Body of pancreas (tissue), 4 donors: ENCODE data around the gene HHATL. TPM values are rescaled to one million over a fixed set of nuclear protein-coding genes. Genes with fewer than 3 reads are reported as not detected.

Experiments used
- ATAC-seq: fragments of 150-250 bp; one replicate; pipeline ENCODE4 v1.9.1; 2016
- DNase-seq, 4 donors: peaks; one replicate each; pipeline ENCODE4 v3.0.0-alpha.2; 2019
- H3K27ac ChIP-seq, 4 donors: fragments of 200-600 bp; sonication (generic); 1 replicate in 3 of 4; 2 replicates in 1 of 4; pipeline versions ENCODE4 v1.5.1 to v1.6.1; 2016 to 2019; ENCODE audit warnings: mild to moderate bottlenecking in 1 of 4, mixed read lengths in 1 of 4, moderate library complexity in 1 of 4
- H3K27me3 ChIP-seq, 2 donors: fragments of 200-600 bp; sonication (generic); one replicate each; pipeline ENCODE4 v1.6.0; 2016; ENCODE audit warnings: mild to moderate bottlenecking in 1 of 2
- H3K36me3 ChIP-seq, 2 donors: fragments of 200-600 bp; sonication (generic); replicated peaks in 1 of 2; 2 replicates each; pipeline ENCODE4 v1.5.1; 2016; ENCODE audit warnings: low read depth in 2 of 2; ENCODE audit not compliant: insufficient read depth in 1 of 2
- H3K4me1 ChIP-seq: fragments of 200-600 bp; sonication (generic); one replicate; pipeline ENCODE4 v1.6.0; 2016
- H3K4me3 ChIP-seq, 2 donors: fragments of 200-600 bp; sonication (generic); 1 replicate in 1 of 2; 2 replicates in 1 of 2; pipeline ENCODE4 v1.5.1; 2016 to 2019
- H3K9me3 ChIP-seq, 3 donors: fragments of 200-600 bp; sonication (generic); 1 replicate in 2 of 3; 2 replicates in 1 of 3; pipeline ENCODE4 v1.5.1; 2016
- POLR2A ChIP-seq, 3 donors: fragments of 450-650 bp; IDR thresholded peaks; one replicate each; pipeline ENCODE4 v1.6.1; 2016; ENCODE audit warnings: antibody characterized with exemption in 3 of 3, mild to moderate bottlenecking in 2 of 3
- WGBS, 2 donors: methylation state at CpG; one replicate each; pipeline ENCODE4 v1.1.5; 2017; 5-methylcytosine and 5-hydroxymethylcytosine counted together
- intact Hi-C: fragments of 100-400 bp; cut with DNase I; formaldehyde crosslinking; loops from one replicate; pipeline ENCODE4 v1.15.1; 2023
- total RNA-seq, 2 donors: library from RNA; depleted of rRNA; stranded (reverse); fragments of >200 nt; gene quantifications; one replicate each; pipeline ENCODE4 v1.1.0, GENCODE V29; 2016
- TF ChIP-seq, protein P1 (sequence below), 7 experiments: fragments of 450-650 bp in 4 of 7; fragments of 200-600 bp in 3 of 7; sonication (generic) in 3 of 7; IDR thresholded peaks; one replicate each; pipeline ENCODE4 v1.5.1; 2016 to 2019; ENCODE audit warnings: antibody characterized with exemption in 7 of 7

Gene HHATL
- total RNA-seq, 2 donors from 2014 or later = 0.26 TPM; not detected in 1

DNA sequence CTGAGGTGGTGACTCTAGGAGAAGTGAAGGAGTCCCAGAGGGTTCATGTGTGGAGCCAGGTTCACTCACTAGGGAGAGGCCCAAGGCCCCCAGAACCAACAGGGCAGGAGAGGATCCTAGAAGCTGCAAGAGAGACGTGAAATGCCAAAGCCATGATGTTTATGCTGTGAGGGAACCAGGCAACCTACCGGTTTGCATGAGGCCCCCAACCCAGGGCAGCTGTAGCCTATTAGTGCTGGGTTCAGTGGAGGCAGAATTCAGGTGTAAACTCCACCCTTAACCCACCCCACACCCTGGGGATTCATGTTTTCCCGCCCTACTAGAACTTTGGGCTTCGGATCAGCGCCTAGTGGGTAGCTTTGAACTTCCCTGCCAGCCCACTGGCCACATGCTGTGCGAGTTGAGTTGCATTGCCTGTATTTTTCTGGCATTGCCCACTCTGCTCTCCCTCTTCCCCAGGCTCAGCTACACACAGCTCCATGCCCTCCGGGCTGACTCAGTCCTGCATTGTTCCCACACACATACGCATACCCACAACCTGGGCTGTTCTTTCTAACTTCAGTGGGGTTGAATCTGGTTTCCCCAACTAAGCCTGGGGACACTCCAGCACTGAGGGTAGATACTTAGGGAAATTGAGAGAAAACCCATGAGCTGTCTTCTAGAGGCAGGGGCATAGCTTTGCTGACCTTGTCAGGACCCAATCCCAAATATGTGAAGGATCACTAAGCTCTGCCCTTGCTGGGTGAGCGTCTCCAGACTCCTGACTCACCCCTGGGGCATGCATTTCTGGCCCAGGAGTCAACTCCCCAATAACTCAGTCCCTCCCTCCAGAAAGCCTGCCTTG is 51.1 kb downstream of the HHATL start:
- TF ChIP-seq POLR2A (IDR thresholded peaks at IDR 0.05) = no peak
- TF ChIP-seq, protein P1, sequence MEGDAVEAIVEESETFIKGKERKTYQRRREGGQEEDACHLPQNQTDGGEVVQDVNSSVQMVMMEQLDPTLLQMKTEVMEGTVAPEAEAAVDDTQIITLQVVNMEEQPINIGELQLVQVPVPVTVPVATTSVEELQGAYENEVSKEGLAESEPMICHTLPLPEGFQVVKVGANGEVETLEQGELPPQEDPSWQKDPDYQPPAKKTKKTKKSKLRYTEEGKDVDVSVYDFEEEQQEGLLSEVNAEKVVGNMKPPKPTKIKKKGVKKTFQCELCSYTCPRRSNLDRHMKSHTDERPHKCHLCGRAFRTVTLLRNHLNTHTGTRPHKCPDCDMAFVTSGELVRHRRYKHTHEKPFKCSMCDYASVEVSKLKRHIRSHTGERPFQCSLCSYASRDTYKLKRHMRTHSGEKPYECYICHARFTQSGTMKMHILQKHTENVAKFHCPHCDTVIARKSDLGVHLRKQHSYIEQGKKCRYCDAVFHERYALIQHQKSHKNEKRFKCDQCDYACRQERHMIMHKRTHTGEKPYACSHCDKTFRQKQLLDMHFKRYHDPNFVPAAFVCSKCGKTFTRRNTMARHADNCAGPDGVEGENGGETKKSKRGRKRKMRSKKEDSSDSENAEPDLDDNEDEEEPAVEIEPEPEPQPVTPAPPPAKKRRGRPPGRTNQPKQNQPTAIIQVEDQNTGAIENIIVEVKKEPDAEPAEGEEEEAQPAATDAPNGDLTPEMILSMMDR (IDR thresholded peaks at IDR 0.05) = no peak
- ATAC-seq (no peak), DNase-seq (no peak)
- intact Hi-C loops = no loop called here
- no peaks in the 10 kb centered on the region for H3K27me3 ChIP-seq
- peaks cover 44% of the 10 kb centered on the region for H3K4me1 ChIP-seq
- H3K27ac ChIP-seq = peak overlapping the region in 1 of 4 donors; percentile 84
- 87 to 88% methylated on average over 9 of the region's 9 CpGs for WGBS, 2 donors
- no peak overlapping the region for H3K4me3 ChIP-seq
- peaks cover 0 to 5% of the 10 kb centered on the region in 2 donors for H3K36me3 ChIP-seq
- no peaks in the 10 kb centered on the region for H3K9me3 ChIP-seq

DNA sequence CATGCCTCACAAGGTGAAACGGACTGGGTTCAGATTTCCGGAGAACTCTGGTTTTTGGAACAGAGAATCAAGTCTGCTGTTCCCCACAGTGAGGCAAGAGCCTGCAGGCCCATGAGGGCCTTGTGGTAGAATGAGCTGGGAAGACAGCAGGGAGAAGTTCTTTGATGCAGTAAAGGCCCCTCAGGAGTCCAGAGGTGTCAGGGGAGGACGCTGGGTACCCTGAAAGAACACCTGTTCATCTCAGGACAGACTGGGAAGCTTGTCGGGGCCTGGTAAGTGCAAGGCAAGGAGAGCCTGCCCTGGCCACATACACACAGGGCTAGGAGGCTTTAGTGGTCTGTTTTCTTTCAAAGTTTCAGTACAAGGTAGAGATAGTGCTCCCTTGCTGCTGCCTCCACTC is 52.8 kb downstream of the HHATL start:
- Histone ChIP-seq H3K4me1 (peaks cover 28% of the 10 kb centered on the region), H3K27ac (no peak overlapping the region), H3K9me3 (no peaks in the 10 kb centered on the region), H3K36me3 (peaks cover 0 to 9% of the 10 kb centered on the region in 2 donors), H3K4me3 (no peak overlapping the region), H3K27me3 (no peaks in the 10 kb centered on the region)
- ATAC-seq (no peak), DNase-seq (no peak)
- TF ChIP-seq POLR2A (IDR thresholded peaks at IDR 0.05) = no peak
- TF ChIP-seq, protein P1 (IDR thresholded peaks at IDR 0.05) = no peak
- intact Hi-C loops = no loop called here
- 80 to 81% methylated on average over 4 of the region's 4 CpGs for WGBS, 2 donors

DNA sequence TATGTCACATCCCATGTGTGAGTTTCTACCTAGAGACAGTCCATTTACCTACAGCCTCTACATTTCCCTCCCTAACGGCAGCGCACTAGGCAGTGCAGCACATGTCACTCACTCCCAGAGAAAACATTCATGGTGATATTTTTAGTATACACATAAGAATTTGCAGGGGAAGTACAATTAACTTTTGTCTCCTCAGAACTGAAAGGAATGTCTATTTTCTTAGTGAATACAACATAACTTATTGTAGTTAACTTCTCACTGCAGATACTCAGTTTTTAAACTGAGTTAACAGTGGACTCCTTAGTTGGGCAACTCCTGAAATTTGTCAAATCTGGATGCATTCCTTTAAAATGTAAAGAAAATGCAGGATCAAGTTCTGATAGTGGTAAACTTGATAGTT is 53.6 kb downstream of the HHATL start:
- intact Hi-C loops = no loop called here
- TF ChIP-seq, protein P1 (IDR thresholded peaks at IDR 0.05) = no peak
- TF ChIP-seq POLR2A (IDR thresholded peaks at IDR 0.05) = no peak
- DNase-seq (no peak), ATAC-seq (no peak)
- Histone ChIP-seq H3K27ac (no peak overlapping the region), H3K4me3 (no peak overlapping the region), H3K27me3 (no peaks in the 10 kb centered on the region), H3K9me3 (no peaks in the 10 kb centered on the region), H3K36me3 (peaks cover 0 to 17% of the 10 kb centered on the region in 2 donors), H3K4me1 (peaks cover 26% of the 10 kb centered on the region)
- 74 to 85% methylated on average over 2 of the region's 2 CpGs for WGBS, 2 donors

DNA sequence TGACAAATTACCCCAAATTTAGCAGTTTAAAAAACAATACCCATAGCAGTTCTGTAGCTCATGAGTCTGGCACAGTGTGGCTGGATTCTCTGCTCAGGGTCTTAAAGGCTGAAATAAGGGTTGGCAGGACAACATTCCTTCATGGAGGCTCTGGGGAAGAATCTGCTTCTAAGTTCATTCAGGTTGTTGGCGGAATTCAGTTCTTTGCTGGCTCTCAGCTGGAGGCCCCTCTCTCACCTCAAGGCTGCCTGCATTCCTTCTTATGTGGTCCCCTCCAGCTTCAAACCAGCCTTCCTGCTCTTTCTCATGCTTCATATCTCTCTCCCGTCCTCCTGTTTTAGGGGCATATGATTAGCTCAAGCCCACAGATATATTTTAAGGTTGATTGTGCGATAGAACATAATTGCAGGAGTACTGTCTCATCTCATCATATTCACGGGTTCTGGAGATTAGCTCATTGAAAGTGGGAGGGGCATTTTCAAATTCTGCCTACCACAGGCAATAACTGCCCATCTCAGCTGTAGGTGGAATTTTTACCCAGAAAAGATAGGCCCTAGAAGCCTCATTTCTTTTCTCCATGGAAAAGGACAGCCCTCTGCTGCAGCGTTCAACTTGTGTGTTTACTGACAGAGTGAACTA is 54.7 kb downstream of the HHATL start:
- no peak overlapping the region for H3K4me3 ChIP-seq
- intact Hi-C loops = no loop called here
- DNase-seq = no peak
- WGBS, 2 donors = 79 to 86% methylated on average over 5 of the region's 5 CpGs
- peaks cover 0 to 24% of the 10 kb centered on the region in 2 donors for H3K36me3 ChIP-seq
- TF ChIP-seq POLR2A (IDR thresholded peaks at IDR 0.05) = no peak
- TF ChIP-seq, protein P1 (IDR thresholded peaks at IDR 0.05) = no peak
- H3K9me3 ChIP-seq = no peaks in the 10 kb centered on the region
- no peaks in the 10 kb centered on the region for H3K27me3 ChIP-seq
- ATAC-seq = no peak
- H3K4me1 ChIP-seq = peaks cover 16% of the 10 kb centered on the region
- H3K27ac ChIP-seq = no peak overlapping the region

Other genes starting within 250 kb of the HHATL start
- gene VIPR1, start 200.2 kb downstream of the HHATL start, total RNA-seq = 10 to 100 TPM in 1 of 2 donors, under 1 TPM in 1; 0.99 to 10.6 TPM
- gene SEC22C, start 120.8 kb downstream of the HHATL start, total RNA-seq = 10 to 100 TPM; 23.1 to 30.9 TPM
- 1 to 10 TPM; 5.3 to 7.8 TPM for gene SS18L2, start 111.9 kb downstream of the HHATL start, total RNA-seq
- gene NKTR, start 102.1 kb downstream of the HHATL start, total RNA-seq = 100 to 1,000 TPM; 115 to 128 TPM
- gene ZBTB47, start 49.1 kb downstream of the HHATL start, total RNA-seq = 10 to 100 TPM; 19.7 to 20.4 TPM
- gene KLHL40, start 17.3 kb downstream of the HHATL start, total RNA-seq = not detected
- 1 to 10 TPM; 3.9 to 6.3 TPM for gene CCDC13, start 70.5 kb upstream of the HHATL start, total RNA-seq
- gene HIGD1A, start 101.7 kb upstream of the HHATL start, total RNA-seq = 10 to 100 TPM; 36.3 to 52.4 TPM
- gene ACKR2, start 106.6 kb upstream of the HHATL start, total RNA-seq = 1 to 10 TPM; 3.3 to 3.4 TPM
- not detected for gene CYP8B1, start 173.1 kb upstream of the HHATL start, total RNA-seq
- gene ZNF662, start 203.3 kb upstream of the HHATL start, total RNA-seq = 1 to 10 TPM; 4.0 to 6.5 TPM